GM23248 (cell line): Measurements from ENCODE around the gene ARHGAP33. TPM values are rescaled to one million over a fixed set of nuclear protein-coding genes. Genes with fewer than 3 reads are reported as not detected.

Experiments
- DNase-seq: peaks from one replicate; pipeline ENCODE4 v3.0.0-alpha.2; 2015
- H2AFZ ChIP-seq: fragments of 200-600 bp; sonication (generic); 2 replicates; pipeline ENCODE4 v1.6.1; 2016; ENCODE audit warnings: antibody characterized with exemption
- H3F3A ChIP-seq: fragments of 200-600 bp; sonication (generic); 2 replicates; pipeline ENCODE4 v1.6.1; 2016; ENCODE audit warnings: mild to moderate bottlenecking, antibody characterized with exemption, mixed run types; ENCODE audit not compliant: insufficient read depth
- H3K27ac ChIP-seq: fragments of 200-600 bp; sonication (generic); 2 replicates; pipeline ENCODE4 v1.5.1; 2016; ENCODE audit warnings: mild to moderate bottlenecking
- H3K27me3 ChIP-seq: fragments of 200-600 bp; sonication (generic); replicated peaks from 2 replicates; pipeline ENCODE4 v1.6.1; 2016; ENCODE audit warnings: mild to moderate bottlenecking; ENCODE audit not compliant: insufficient read depth
- H3K36me3 ChIP-seq: fragments of 200-600 bp; sonication (generic); 2 replicates; pipeline ENCODE4 v1.6.1; 2016; ENCODE audit warnings: low read depth, mild to moderate bottlenecking
- H3K4me1 ChIP-seq: fragments of 200-600 bp; sonication (generic); 2 replicates; pipeline ENCODE4 v1.6.1; 2016; ENCODE audit warnings: mild to moderate bottlenecking; ENCODE audit not compliant: insufficient read depth
- H3K4me2 ChIP-seq: fragments of 200-600 bp; sonication (generic); one replicate; pipeline ENCODE4 v1.6.1; 2016; ENCODE audit warnings: mild to moderate bottlenecking; ENCODE audit not compliant: unreplicated experiment
- H3K4me3 ChIP-seq: fragments of 200-600 bp; sonication (generic); 2 replicates; pipeline ENCODE4 v1.5.1; 2016; ENCODE audit warnings: mild to moderate bottlenecking
- H3K79me2 ChIP-seq: fragments of 200-600 bp; sonication (generic); 2 replicates; pipeline ENCODE4 v1.6.1; 2016; ENCODE audit warnings: mild to moderate bottlenecking; ENCODE audit not compliant: insufficient read depth
- H3K9ac ChIP-seq: fragments of 200-600 bp; sonication (generic); 2 replicates; pipeline ENCODE4 v1.6.1; 2016; ENCODE audit warnings: mild to moderate bottlenecking
- H3K9me2 ChIP-seq: fragments of 200-600 bp; sonication (generic); 2 replicates; pipeline ENCODE4 v1.6.1; 2016; ENCODE audit warnings: mixed run types, mild to moderate bottlenecking, moderate library complexity; ENCODE audit not compliant: insufficient read depth
- H3K9me3 ChIP-seq: fragments of 200-600 bp; sonication (generic); one replicate; pipeline ENCODE4 v1.6.1; 2017; ENCODE audit warnings: low read depth
- H4K20me1 ChIP-seq: fragments of 200-600 bp; sonication (generic); 2 replicates; pipeline ENCODE4 v1.6.0; 2016; ENCODE audit not compliant: insufficient read depth
- EZH2 ChIP-seq: fragments of 200-600 bp; sonication (generic); IDR thresholded peaks from 2 replicates; pipeline ENCODE4 v1.6.1; 2018; ENCODE audit warnings: antibody characterized with exemption, mild to moderate bottlenecking; ENCODE audit not compliant: insufficient read depth, poor library complexity, severe bottlenecking
- EZH2phosphoT487 ChIP-seq: fragments of 200-600 bp; sonication (generic); IDR thresholded peaks from 2 replicates; pipeline ENCODE4 v1.6.1; 2018; ENCODE audit warnings: antibody characterized with exemption, moderate library complexity, mild to moderate bottlenecking, low read depth; ENCODE audit not compliant: insufficient read depth
- WGBS, 2 experiments: methylation state at CpG; one replicate each; pipeline ENCODE4 v1.1.6; 2015 to 2017; ENCODE audit warnings: low lambda C conversion rate in 2 of 2, low coverage in 1 of 2; ENCODE audit errors: missing lambda C conversion rate in 2 of 2; 5-methylcytosine and 5-hydroxymethylcytosine counted together
- in situ Hi-C: fragments of 300-500 bp; cut with MboI; formaldehyde crosslinking; loops from 2 replicates; pipeline ENCODE4 v1.15.0; 2020
- polyA plus RNA-seq: library from polyadenylated mRNA; unstranded; fragments of >200 nt; fragmentation: Nextera tagmentation; extraction: Ambion mirVana; gene quantifications from 2 replicates; pipeline ENCODE4 v1.2.1, GENCODE V29; 2016
- total RNA-seq: library from RNA; depleted of rRNA; stranded (reverse); fragments of >200 nt; shearing (Covaris generic); gene quantifications from 2 replicates; pipeline ENCODE4 v1.2.3, GENCODE V29; 2014

ARHGAP33 gene
- total and polyA plus RNA-seq, 2 experiments from 2014 or later = 1.9 to 24.9 TPM

GRCh38 chr19:35783469-35784434 lies 8.4 kb downstream of the ARHGAP33 start:
- 84 to 91% methylated on average over 14 to 28 of the region's 28 CpGs for WGBS, 2 experiments
- DNase-seq = no peak
- Histone ChIP-seq H4K20me1 (no peaks in the 10 kb centered on the region), H3K4me3 (no peak overlapping the region), H3K4me2 (no peak overlapping the region), H3K27me3 (no peaks in the 10 kb centered on the region), H3K4me1 (no peaks in the 10 kb centered on the region), H3F3A (no peaks in the 10 kb centered on the region), H2AFZ (no peak overlapping the region), H3K36me3 (no peaks in the 10 kb centered on the region), H3K79me2 (no peaks in the 10 kb centered on the region), H3K9ac (no peak overlapping the region), H3K27ac (no peak overlapping the region), H3K9me2 (no peaks in the 10 kb centered on the region), H3K9me3 (no peaks in the 10 kb centered on the region)
- in situ Hi-C loops = no loop called here
- TF ChIP-seq EZH2 (no peak), EZH2phosphoT487 (no peak)

- Histone ChIP-seq H3K4me3 (no peak overlapping the region), H4K20me1 (no peaks in the 10 kb centered on the region), H3K27me3 (no peaks in the 10 kb centered on the region), H3K79me2 (no peaks in the 10 kb centered on the region), H3K9me2 (no peaks in the 10 kb centered on the region), H3F3A (no peaks in the 10 kb centered on the region), H3K4me1 (no peaks in the 10 kb centered on the region), H3K9me3 (no peaks in the 10 kb centered on the region), H3K4me2 (no peak overlapping the region), H3K9ac (no peak overlapping the region), H3K27ac (no peak overlapping the region), H2AFZ (no peak overlapping the region), H3K36me3 (no peaks in the 10 kb centered on the region)
- no peak for DNase-seq
- 77 to 84% methylated on average over 19 to 44 of the region's 45 CpGs for WGBS, 2 experiments
- in situ Hi-C loops = no loop called here
- no peak for TF ChIP-seq EZH2phosphoT487
These were observed 9.4 kb downstream of the ARHGAP33 start for GRCh38 chr19:35784503-35785338.

- Histone ChIP-seq H3K4me2 (no peak overlapping the region), H3K9ac (no peak overlapping the region), H3K9me2 (no peaks in the 10 kb centered on the region), H3K9me3 (no peaks in the 10 kb centered on the region), H4K20me1 (no peaks in the 10 kb centered on the region), H3K4me3 (no peak overlapping the region), H3F3A (no peaks in the 10 kb centered on the region), H2AFZ (no peak overlapping the region), H3K79me2 (no peaks in the 10 kb centered on the region), H3K27me3 (no peaks in the 10 kb centered on the region), H3K27ac (no peak overlapping the region), H3K36me3 (no peaks in the 10 kb centered on the region), H3K4me1 (no peaks in the 10 kb centered on the region)
- 88 to 90% methylated on average over 10 of the region's 10 CpGs for WGBS, 2 experiments
- in situ Hi-C loops = no loop called here
- no peak for TF ChIP-seq EZH2phosphoT487
- no peak for TF ChIP-seq EZH2
- DNase-seq = no peak
These were observed 9.9 kb downstream of the ARHGAP33 start for GRCh38 chr19:35785339-35785627.

GRCh38 chr19:35786299-35787160 lies 11.2 kb downstream of the ARHGAP33 start:
- in situ Hi-C loops = no loop called here
- Histone ChIP-seq H3K4me2 (no peak overlapping the region), H3K4me3 (no peak overlapping the region), H3K79me2 (no peaks in the 10 kb centered on the region), H4K20me1 (no peaks in the 10 kb centered on the region), H3K9ac (no peak overlapping the region), H3K36me3 (no peaks in the 10 kb centered on the region), H3F3A (no peaks in the 10 kb centered on the region), H2AFZ (no peak overlapping the region), H3K9me2 (no peaks in the 10 kb centered on the region), H3K9me3 (no peaks in the 10 kb centered on the region), H3K27ac (no peak overlapping the region), H3K4me1 (no peaks in the 10 kb centered on the region), H3K27me3 (no peaks in the 10 kb centered on the region)
- TF ChIP-seq EZH2 (no peak), EZH2phosphoT487 (no peak)
- 91 to 94% methylated on average over 19 to 30 of the region's 31 CpGs for WGBS, 2 experiments
- DNase-seq = no peak
